ENCODE results near the gene SNAPIN.
A peak's percentile ranks its signal among the peaks of the same experiment; 100 is the strongest.
"Not testable (repeated sequence)": the region's sequence is repeated elsewhere in the genome, so short reads cannot be mapped to it uniquely, and the experiment has no call there.

The SNAPIN gene

DNA sequence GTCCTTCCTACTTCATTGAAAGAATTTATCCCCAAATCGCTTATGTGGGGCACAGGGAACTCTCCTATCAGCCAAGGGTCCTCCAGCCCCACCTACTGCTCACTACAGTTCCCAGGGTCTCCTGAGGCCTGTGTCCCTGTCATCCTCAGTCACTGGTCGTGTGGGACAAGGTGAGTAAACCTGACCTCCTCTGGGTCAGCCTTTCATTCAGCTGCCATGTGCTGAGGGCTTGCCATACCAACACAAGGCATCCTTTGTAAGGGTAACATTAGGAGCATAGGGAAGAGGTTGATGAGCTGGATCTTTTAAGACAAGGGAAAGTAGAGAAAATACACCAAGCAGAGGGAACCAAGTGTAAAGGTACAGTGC lies 11.2 kb upstream of the SNAPIN start:
- no peak for DNase-seq (ENCODE audit: low spot score)

DNA sequence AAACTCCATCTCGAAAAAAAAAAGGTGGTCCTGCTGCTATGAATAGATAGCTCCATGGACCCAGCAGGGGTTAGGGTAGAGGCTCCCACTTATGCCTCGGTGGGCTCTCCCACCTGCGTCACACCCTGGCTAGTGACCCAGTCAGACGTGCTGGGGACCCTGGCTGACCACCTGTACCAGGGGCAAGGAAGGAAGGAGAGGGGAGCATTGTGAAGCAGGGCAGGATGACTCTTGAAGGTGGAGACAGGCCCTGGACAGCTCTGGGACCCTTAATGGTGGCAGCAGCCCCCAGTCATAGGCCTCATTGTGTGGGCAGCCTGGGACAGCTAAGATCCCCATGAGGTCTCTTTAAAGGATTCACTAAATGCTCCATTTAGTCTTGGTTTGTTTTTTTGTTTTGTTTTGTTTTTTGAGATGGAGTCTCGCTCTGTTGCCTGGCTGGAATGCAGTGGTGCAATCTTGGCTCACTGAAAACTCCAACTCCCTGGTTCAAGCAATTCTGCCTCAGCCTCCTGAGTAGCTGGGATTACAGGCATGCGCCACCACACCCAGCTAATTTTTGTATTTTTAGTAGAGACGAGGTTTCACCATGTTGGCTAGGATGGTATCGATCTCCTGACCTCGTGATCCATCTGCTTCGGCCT lies 10.4 kb upstream of the SNAPIN start:
- no peak for DNase-seq (ENCODE audit: low spot score)

DNA sequence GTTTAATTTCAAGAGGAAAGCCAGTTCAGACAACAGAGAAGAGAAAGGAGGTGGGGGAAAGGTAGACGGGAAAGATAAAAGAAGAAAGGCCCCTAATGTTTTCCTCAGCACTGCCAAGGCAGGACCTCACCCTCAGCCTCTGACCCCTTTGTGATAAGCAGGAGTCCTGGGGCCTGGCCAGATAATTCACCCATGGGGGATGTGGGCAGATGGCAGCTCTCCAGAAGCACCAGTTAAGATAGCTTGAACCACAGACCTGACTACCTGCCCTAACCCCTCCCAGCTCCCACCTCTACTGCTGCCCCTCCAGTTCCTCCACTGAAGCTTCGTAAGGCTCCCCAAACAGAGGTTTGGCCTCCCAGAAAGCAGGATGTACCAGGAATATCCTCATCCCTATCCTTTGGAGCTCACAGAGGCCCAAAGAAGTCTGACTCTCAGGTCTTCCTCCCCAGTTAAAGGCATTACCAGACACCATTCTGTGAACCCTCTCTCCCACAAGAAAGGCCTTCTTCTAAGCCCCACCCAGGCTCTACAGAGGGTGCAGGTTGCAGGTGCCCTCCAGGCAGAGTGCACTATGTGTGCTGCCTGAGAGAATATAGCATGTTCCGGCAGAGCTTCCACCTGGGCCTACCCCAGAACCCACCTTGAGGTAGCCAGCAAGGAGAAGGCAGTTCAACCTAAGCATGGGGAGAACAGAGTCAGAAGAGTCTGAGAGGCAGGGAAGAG lies 9.2 kb upstream of the SNAPIN start:
- DNase-seq (ENCODE audit: low spot score), result no peak

DNA sequence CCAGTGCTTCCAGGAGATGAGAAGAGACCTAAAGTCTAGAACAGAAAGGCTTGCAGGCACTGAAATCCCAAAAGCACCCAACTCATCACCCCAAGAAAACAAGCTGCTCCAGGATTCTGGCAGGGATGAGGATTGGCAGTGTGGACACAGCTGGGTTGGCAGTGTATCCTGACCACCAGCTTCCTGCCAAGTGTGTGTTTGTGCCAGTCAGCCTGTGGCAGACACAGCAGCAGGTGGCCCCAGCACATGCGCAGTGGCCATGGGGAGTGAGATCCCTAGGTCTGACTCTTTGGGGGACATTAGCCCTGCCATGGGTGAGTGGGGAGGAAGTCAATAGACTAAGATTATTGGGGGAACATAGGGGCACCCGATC lies 8.7 kb upstream of the SNAPIN start:
- DNase-seq (ENCODE audit: low spot score), result no peak

DNA sequence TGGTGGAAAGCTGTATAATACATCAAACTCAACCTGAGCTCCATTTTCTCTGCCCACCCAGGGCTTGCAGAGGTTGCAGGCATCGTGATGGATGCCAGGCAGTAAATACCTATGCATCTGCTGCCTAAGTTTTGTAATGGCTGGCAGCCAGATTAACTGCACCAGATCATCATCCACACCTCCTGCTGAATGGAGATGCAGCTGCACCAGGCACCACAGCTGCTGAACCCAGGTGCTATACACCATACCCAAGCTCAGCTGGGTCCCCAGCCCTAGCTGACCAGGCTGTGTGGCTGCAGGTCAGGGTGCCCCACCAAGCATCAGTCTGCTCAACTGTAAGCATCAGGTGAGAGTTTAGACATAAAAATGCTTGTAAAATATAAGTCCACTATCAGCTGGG lies 6.7 kb upstream of the SNAPIN start:
- DNase-seq (ENCODE audit: low spot score), result no peak

DNA sequence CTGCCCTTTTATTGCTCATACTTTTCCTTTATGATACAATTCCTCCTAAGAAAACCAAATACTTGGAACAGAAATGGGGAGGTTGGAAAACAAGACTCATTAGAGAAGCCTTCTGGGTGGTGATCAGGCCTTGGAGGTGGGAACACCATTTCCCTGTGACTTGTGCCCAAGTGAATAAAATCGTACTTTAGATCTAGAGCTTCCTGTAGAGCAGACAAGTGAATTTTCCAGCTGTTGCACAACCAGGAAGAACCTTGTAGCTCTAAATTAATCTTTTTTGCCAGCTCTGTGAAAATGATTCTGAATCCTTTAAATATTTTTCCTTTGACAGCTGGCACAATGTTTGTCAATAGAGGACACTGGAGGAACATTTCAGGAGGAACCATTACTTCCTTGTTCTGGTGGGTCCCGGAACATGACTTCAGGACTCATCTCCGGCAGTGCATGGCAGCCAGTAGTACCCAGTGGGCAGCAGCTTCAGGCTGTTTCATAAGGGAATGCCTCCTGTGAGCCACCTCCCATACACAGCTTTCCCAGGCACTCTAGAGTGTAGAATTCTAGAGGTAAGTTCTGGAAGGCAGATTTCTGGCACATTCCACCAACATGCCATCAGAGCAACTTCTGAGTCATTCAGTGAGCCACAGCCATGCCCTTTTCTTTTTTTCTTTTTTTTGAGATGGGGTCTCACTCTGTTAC lies 5.5 kb upstream of the SNAPIN start:
- DNase-seq (ENCODE audit: low spot score), result no peak

DNA sequence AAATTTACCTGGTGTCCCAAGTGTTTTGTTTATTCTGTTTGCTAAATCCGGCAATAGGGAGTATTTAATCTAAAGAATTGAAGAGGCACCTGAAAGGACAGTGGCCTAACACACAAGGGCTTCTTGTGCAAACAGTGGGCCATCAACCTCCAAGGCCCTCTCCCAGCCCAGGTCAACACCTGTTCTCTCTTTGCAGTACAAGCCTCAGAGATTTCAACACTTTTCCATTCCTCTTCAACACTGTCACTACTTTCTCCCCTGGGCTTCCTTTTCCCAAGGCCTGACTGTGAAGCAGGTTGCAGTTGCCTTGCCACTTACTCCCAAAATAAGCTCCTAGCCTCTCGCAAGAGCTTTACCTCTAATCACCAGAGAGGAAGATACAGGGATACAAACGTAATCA lies 3.2 kb upstream of the SNAPIN start:
- DNase-seq (ENCODE audit: low spot score), result no peak

DNA sequence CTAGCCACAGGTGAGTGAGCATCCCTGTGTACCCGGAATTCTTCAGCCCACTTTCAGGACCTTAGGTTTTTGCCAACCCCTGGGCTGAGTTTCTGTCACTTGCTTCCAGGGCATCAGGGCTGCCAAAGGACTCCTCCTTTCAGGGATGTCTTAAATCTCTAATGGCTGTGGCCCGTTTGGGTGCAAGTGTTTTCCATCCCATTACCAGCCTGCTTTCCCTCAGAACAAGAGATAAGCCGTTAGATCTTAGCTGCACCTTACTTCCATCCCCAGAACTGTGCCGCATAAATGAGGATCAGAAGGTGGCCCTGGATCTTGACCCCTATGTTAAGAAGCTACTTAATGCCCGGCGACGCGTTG lies 652 bp downstream of the SNAPIN start:
- no peak for DNase-seq (ENCODE audit: low spot score)

DNA sequence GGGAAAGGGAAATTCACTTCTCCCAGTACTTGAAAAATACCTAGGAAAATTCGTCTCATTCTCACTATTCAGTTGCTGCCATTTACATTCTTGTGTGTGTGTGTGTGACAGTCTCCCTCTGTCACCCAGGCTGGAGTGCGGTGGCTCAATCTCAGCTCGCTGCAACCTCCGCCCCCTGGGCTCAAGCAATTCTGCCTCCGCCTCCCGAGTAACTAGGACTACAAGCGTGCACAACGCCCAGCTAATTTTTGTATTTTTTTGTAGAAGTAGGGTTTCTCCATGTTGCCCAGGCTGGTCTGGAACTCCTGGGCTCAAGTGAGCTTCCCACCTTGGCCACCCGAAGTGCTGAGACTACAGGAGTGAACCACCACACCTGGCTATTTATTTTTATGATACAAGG lies 1.2 kb downstream of the SNAPIN start:
- no peak for DNase-seq (ENCODE audit: low spot score)

DNA sequence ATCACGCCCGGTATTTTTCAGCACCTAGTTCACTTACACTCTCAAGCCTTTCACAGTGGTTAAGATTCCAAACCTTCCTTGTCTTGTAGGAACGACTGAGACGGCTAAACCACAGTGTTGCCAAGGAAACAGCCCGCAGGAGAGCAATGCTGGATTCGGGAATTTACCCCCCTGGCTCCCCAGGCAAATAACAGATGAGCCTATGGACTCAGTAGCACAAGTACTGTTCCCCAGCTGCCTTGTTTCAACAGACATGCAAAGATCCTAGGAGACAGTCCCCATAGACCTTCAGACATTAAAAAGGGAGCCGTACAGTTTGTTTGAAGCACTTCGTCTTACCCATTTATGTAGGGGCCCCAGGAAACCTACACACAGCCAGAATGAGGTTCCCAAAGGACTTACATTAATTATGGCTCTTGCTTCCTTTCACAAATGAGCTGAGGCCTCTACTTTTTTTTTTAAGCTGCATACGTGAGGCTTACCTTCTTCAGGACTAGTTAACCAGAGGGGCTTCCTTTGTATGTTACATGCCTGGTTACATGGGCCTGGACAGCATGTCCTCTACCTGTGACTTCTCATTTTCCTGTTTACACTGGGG lies 2.7 kb downstream of the SNAPIN start:
- DNase-seq (ENCODE audit: low spot score), result no peak

DNA sequence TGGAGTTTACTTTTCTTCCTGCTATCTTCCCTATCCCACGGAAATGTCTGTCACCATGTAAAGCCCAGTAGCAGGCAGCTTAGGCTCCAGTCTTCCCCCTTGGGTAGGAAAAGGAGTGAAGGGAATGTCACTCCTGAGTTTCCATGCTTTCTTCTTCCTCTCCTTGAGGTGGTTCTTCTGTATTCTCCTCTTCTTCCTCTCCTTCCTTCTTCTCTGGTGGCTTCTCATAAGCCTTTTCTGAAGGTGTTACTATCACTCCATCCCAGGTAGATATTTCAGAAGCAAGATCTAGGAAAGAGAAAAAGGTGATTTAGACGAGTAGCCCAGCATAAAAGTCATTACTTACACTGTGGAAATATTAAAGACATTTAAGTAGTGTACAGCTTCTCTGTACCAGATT lies 3.8 kb downstream of the SNAPIN start:
- DNase-seq (ENCODE audit: low spot score), result no peak

DNA sequence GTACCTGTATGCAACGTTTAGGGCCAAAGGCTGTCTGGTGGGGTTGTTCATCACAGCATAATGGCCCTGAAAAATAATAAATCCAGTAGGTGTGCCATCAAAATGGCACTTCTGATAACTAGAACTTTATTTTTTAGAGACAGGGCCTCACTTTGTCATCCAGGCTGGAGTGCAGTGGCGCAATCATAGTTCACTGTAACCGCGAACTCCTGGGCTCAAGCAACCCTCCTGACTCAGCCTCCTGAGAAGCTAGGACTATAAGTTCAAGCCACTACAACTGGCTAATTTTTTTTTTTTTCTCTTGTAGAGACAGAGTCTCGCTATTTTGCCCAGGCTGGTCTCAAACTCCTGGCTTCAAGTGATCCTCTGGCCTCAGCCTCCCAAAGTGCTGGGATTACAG lies 4.7 kb downstream of the SNAPIN start:
- no peak for DNase-seq (ENCODE audit: low spot score)

DNA sequence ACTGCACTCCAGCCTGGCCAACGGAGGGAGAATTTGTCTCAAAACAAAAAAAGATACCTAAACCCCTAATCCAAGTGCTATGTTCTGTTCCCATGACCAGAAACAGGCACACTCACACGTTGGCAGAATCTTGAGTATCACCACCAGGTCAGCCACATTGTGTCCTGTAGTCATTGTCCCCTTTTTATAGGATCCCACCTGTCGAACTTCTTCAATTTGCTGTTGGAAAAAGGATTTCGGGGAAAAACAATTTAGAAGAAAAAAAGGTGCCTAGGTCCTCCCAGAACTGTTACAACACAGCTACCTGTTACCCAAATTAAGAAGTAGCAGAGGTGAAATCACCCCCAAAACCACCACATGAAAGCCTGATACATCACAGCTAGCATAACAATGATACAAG lies 8.9 kb downstream of the SNAPIN start:
- no peak for DNase-seq (ENCODE audit: low spot score)

DNA sequence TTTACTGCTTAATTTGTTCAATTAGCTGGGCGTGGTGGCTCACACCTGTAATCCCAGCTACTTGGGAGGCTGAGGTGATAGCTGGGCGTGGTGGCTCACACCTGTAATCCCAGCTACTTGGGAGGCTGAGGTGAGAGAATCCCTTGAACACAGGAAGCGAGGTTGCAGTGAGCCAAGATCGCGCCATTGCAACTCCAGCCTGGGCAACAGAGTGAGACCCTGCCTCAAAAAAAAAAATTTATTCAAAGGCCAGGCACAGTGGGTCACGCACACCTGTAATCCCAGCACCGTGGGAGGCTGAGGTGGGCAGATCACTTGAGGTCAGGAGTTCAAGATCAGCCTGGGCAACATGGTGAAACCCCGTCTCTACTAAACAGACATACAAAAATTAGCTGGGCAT lies 10.2 kb downstream of the SNAPIN start:
- not testable (repeated sequence) for DNase-seq (ENCODE audit: low spot score)

DNA sequence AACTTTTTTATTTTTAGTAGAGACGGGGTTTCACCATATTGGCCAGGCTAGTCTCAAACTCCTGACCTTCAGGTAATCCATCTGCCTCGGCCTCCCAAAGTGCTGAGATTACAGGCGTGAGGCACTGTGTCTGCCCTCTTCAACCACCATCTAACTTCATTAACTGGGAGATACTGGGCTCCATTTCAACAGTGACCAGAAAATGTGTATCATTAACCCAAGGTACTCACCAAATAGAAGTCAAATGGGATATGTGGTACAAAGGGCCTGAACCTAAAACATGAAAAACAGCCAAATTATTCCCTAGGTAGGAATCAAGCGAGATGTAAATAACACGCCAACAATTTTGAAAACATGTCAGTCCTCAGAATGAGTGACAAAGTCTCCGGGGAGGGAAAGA lies 11.1 kb downstream of the SNAPIN start:
- no peak for DNase-seq (ENCODE audit: low spot score)

DNA sequence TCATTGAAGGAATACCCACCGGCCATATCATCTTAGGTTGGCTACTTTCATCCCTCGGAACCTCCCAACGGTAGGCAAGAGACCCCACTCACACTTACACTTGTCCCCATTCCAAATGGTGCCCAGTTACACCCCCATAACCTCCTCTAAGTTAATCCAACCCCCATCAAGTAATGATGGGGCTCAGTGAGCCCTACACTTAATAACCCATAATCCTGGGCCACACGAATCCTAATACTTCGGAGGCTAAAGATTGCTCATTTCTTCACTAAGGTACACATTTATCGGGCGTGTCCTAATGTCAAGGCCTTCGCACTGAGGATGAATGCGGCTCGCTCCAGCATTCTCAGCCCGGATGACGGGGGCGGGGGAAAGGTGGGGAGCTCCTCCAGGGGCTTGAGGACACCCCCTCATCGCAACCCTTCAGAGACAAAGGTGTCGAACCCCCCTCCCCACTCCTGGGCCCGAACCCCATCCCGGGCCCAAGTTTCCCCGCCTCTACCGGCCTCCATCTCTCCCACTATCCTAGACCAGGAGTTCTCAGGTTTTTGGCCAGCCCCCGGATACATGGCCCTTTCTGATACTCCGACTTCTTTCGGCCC lies 11.9 kb downstream of the SNAPIN start:
- no peak for DNase-seq (ENCODE audit: low spot score)

DNA sequence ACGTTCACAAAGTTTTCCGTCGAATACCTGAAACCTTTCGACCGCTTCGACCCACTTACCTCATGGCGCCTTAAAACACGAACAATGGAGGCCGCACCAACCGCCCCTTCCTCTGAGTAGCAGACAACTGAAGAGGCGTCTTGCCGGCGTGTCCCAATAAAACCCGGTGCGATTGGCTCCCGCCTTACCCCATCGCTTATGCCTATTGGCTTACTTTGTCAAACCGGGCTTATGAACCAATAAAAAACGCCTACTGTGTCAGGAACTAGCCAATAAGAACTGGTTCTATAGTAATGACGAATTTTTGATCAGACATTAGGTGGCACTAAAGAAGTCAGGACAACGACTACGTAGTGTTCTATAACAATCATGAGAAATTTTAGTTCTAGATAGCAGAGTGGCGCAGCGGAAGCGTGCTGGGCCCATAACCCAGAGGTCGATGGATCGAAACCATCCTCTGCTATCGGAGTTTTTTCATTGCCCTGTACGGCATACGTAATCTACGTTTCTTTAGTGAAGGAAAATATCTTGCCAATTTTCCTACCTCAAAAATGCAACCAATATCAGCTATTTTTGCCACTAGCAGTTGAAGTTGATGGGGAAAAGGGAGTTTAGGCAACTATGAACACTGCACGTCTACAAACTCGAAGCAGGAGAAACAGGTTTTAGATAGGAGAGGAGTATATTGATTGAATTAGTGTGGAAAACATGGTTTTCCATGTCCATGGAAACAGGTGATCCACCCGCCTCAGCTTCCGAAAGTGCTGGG lies 12.5 kb downstream of the SNAPIN start, which contains the start of gene ILF2:
TSS of gene ILF2 (minus strand) at position 135 of the 769 bp plus-strand sequence. CDS start at position 64, 71 bp downstream.
- peak; percentile 100 for DNase-seq (ENCODE audit: low spot score)

DNA sequence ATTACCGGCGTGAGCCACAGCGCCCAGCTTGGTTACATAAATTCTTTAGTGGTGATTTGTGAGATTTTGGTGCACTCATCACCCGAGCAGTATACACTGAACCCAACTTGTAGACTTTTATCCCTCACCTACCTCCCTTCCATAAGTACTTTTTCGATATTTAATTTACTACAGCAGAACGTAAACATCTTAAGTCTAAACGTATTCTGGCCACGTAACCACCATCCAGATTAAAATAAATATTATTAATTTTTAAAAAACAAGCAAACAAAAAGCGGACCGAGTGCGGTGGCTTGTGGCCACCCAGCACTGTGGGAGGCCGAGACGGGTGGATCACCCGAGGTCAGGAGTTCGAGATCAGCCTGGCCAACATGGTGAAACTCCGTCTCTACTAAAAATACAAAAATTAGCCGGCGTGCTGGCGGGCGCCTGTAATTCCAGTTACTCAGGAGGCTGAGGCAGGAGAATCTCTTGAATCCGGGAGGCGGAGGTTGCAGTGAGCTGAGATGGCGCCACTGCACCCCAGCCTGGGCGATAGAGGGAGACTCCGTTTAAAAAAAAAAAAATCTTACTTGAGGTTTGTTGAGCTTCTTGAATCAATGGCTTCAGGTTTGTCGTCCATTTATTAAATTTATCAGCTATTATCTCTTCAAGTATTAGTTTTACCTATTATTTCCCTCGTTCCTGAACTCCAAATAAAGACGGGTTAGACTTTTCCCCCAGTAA lies 13.3 kb downstream of the SNAPIN start:
- DNase-seq (ENCODE audit: low spot score), result peak; percentile 71

DNA sequence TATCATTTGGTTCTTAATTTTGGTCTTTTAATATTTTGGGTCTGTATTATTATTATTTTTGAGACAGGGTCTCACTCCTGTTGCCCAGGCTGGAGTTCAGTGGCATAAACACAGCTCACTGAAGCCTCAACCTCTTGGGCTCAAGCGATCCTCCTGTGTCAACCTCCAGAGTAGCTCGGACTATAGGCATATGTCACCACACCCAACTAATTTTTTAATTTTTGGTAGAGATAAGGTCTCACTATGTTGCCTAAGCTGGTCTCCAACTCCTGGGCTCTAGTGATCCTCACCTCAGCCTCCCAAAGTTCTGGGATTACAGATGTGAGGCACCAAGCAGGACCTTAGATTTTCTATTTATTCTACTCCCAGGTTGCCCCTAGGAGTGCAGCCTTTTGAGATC lies 15.0 kb downstream of the SNAPIN start:
- DNase-seq (ENCODE audit: low spot score), result no peak

DNA sequence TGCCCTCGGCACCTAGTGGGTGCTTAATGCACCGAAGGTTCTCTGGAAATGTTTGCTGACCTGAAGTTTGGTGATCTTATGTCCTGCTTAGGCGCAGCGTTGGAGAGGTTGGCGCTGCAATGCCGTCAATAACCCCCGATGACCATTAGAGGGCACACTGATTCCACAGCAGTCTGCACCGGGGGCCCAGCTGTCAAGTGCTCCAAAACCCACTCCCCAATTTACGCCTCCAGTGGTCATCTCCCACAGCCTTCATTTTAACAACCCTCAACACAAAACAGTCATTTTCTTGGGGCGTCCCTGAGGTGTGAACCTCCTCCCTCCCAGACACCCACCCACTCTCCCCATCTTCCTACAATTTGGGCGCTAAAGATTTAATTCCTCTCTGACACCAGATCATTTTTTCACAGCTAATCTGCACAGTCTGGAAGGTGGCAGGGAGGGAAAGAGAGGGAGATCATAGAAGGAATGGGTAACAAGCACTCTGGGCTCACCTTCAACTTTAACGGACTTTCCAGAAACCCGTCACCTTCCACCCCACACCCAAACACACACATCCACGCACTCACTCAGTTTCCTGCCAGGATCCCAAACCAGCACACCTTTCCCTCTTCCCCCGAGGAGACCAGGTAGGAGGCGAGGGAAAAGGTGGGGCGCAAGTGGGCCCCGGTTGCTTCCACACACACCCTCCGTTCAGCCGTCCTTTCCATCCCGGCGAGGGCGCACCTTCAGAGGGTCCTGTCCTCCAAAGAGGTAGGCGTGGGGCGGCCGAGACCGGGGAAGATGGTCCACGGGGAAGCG lies 19.4 kb downstream of the SNAPIN start:
- peak; percentile 32 for DNase-seq (ENCODE audit: low spot score)
